Adipocyte (in vitro differentiated cells): ENCODE results near the gene AVPR2.

Source experiments
- DNase-seq: peaks from one replicate; pipeline ENCODE4 v3.0.0-alpha.2; 2015; ENCODE audit warnings: low read depth
- H3K27me3 ChIP-seq: replicated peaks from 2 replicates; pipeline ENCODE4 v1.7.0; 2013; ENCODE audit warnings: mild to moderate bottlenecking, low read length, moderate library complexity; ENCODE audit not compliant: control insufficient read depth, insufficient read depth
- H3K36me3 ChIP-seq: 2 replicates; pipeline ENCODE4 v1.7.0; 2013; ENCODE audit warnings: low read length, mild to moderate bottlenecking, moderate library complexity; ENCODE audit not compliant: control insufficient read depth, insufficient read depth, severe bottlenecking
- H3K4me1 ChIP-seq: 2 replicates; pipeline ENCODE4 v1.7.0; 2013; ENCODE audit warnings: mild to moderate bottlenecking, low read length, moderate library complexity; ENCODE audit not compliant: control insufficient read depth, insufficient read depth
- H3K4me3 ChIP-seq: 2 replicates; pipeline ENCODE4 v1.7.0; 2013; ENCODE audit warnings: mild to moderate bottlenecking, low read length, moderate library complexity
- H3K9ac ChIP-seq: 2 replicates; pipeline ENCODE4 v1.7.0; 2013; ENCODE audit warnings: mild to moderate bottlenecking, low read length, moderate library complexity
- H3K9me3 ChIP-seq: 2 replicates; pipeline ENCODE4 v1.7.0; 2013; ENCODE audit warnings: mild to moderate bottlenecking, low read length, moderate library complexity; ENCODE audit not compliant: control insufficient read depth

AVPR2 gene

DNA sequence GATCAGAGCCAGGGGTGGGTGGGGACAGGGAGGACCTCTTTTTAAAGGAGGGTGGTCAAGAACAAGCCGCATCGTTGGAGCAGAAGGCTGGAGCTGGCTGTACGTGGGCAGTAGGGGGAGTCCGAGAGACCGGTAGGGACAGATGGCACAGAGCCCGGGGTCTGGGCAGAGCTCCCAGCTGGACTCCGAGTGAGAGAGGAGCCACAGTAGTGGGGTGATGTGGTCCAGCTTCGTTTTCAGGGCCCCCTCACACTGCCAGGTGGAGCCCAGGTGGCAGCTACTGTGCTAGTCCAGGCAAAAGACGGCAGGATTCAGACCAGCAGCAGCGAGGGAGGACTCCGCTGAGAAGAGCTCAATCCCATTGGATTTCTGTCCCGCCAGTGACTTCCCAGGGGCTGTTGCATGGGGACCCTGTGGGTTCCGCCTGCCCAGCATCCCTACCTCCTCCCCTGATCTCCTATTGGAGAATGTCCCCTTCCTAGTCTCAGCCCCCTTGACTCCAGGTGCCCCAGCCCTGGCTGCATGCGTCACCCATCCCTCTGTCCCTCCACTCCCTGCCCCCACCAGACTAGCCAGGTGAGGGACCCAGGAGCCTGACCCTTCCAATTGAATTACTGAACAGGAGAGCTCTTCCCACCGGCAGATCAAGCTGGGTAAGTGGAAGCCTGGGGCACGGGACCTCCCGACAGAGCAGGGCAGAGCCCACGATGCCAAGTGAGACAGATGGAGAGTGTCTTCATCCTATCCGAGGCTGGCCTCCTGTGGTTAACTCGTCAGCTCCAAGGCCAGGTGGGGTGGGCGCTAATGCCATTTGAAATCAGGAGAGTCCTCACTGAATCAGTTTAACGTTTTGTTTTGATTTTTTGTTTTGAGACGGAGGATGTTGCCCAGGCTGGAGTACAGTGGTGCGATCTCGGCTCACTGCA is 18.7 kb downstream of the AVPR2 start:
- no peaks in the 10 kb centered on the region for H3K36me3 ChIP-seq
- no peak overlapping the region for H3K4me3 ChIP-seq
- peaks cover 24% of the 10 kb centered on the region for H3K4me1 ChIP-seq
- DNase-seq: peak; percentile 66
- peaks cover 35% of the 10 kb centered on the region for H3K27me3 ChIP-seq
- H3K9ac ChIP-seq: no peak overlapping the region
- no peaks in the 10 kb centered on the region for H3K9me3 ChIP-seq

DNA sequence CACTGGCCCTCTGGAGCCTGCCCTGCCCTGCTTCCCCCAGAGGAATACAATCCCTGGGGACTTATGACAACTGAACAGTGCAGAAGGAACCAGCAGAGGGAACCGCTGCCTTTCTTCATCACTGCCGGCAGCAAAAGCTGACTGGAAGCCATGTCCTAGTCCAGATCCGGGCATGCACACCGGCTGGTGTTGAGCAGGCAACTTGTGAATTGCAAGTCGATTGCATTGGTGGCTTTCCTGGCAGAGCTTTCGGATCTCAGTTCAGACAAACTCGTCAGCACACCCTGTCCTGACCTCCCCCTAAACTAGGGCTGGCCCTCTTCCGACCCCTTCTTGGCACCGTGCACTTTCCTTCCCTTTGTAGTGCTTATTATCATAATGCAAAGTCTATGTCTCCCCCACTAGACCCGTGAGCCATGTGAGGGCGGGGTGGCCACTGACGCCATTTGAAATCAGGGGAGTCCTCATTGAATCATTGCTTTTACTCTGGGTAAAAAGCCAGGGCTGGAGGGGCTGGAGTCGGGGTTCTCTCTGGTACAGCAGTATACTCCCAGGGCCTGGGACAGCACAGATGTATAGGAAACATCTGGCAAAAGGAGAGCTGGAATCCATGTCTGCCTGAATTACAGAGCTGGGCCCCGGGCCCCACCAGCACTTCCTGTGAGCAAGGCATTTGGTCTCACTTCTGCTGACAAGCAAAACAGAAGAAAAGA is 19.8 kb downstream of the AVPR2 start:
- DNase-seq: no peak

DNA sequence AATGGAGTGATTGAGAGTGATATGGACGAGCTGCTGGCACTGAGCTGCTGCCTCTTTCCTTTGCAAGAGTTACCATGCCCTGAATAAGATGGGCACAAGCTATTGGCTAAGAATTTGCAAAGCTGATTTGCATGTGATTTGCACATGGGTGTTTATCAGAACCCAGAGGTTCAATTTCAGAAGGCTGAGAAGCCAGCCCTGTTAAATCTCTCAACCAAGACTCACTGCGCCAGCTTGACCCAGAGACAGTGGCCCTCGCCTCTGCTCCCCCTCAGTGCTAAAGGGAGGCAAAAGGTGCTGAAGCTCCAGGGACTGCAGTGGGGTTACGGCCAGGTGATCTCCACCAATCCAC is 20.9 kb downstream of the AVPR2 start:
- no peaks in the 10 kb centered on the region for H3K9me3 ChIP-seq
- H3K36me3 ChIP-seq: peaks cover 11% of the 10 kb centered on the region
- DNase-seq: no peak
- no peak overlapping the region for H3K4me3 ChIP-seq
- H3K27me3 ChIP-seq: peaks cover 16% of the 10 kb centered on the region
- peaks cover 28% of the 10 kb centered on the region for H3K4me1 ChIP-seq
- no peak overlapping the region for H3K9ac ChIP-seq

More for the DNA sequence above, 19.8 kb downstream of the AVPR2 start:
- Histone ChIP-seq H3K9ac (no peak overlapping the region), H3K4me1 (peaks cover 27% of the 10 kb centered on the region), H3K4me3 (no peak overlapping the region), H3K27me3 (peaks cover 25% of the 10 kb centered on the region), H3K9me3 (no peaks in the 10 kb centered on the region), H3K36me3 (peaks cover under 1% of the 10 kb centered on the region)

DNA sequence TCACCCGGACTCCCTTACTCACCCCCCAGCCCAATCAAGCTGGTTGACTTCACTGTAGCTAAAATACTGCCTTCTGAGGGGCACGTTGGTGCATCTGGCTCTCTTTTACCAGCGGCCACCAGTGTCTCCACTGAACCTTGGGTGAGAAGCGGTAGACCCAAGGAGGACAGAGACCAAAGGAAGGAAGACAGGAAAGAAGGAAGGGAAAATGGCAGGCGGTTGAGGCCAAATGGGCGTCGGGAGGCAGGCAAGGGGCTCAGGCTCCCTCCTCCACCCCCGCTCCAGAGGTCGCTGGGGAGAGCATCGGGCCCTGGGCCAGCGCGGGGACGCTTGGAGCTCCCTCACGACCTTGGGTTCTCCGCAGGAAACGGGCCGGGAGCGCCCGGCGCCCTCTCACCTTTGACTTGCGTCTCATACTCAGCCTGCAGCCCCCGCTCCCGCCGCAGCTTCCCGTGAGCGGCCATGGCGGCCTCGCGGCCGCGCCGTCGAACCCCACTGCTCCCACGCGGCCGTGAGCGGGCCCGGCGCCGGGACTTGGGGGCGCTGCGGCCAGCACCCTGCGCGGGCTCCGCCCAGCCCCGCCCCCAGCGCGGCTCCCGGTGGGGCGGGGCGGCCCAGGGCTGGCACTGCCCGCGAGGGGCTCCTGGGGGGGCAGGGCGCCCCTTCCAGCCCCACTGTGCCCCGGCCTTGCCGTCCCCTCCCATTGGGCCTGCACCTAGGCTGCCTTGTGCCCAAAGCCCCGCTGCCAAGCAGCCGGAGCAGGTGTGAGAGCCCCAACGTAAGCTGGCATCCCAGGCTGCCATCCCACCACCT is 21.5 kb downstream of the AVPR2 start, which contains the start of gene ARHGAP4:
Gene ARHGAP4 (minus strand): TSS at position 526 of the 813 bp plus-strand sequence. CDS start 62 bp downstream, at position 464.
- DNase-seq: no peak
- Histone ChIP-seq H3K4me3 (peak within 1 kb of the TSS; percentile 83), H3K9me3 (no peaks in the 10 kb centered on the region), H3K4me1 (peaks cover 28% of the 10 kb centered on the region), H3K9ac (peak within 1 kb of the TSS; percentile 91), H3K36me3 (peaks cover 17% of the 10 kb centered on the region), H3K27me3 (peaks cover 14% of the 10 kb centered on the region)

DNA sequence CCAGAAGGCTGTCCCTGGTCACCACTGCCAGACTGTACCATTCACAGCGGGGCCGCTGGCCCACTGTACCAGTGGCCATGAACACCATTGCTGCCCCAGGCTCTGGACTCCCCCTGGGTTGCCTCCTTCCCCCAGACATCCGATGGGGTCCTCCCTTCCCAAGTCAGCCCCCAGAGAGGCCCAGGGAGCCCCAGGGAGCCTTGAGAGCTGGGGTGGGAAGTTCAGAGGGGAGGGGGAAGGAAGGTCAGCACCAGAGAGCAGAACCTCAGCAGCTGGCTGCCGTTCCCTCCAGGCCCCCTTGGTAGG is 22.0 kb downstream of the AVPR2 start:
- peaks cover 31% of the 10 kb centered on the region for H3K4me1 ChIP-seq
- H3K4me3 ChIP-seq: peak overlapping the region; percentile 83
- no peaks in the 10 kb centered on the region for H3K9me3 ChIP-seq
- H3K9ac ChIP-seq: no peak overlapping the region
- H3K36me3 ChIP-seq: peaks cover 22% of the 10 kb centered on the region
- peaks cover 9% of the 10 kb centered on the region for H3K27me3 ChIP-seq
- DNase-seq: no peak

DNA sequence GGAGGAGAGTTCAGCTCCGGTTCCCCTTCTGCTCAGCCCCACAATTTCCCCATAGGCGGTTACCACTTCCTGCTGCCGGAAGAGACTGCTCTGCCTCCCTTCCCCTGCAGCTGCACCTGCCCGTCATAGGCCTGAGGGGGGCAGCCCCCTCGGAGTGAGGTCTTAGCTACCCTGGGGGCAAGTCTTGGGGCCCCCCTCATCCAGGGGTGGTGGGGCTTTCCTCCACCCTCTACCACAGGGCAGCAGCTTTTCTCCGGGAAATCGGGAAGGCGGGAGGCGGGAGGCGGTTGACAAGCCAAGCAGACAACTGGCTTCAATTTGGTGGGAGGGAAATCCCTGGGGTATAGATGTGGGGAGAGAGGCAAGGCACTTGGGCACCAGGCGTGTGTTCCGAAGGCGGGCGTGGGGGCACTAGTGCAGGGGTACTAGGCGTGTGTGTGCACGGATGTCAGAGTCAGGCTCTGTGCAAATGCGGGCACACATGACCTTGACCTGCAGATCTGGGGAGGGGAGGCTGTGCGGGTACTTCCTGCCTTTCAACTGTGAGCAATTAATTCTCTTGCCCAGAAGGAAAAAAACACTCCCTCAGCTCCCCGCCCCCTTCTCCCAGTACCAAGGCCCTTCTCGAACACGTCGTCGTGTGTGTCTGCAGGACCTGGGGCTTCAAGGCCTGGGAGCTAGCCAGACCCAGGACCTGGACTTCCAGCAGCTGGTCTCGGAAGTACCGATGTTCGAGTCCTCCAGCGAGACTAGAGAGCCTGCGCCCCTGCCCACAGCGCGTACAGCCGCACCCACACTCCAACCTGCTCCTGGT is 22.6 kb downstream of the AVPR2 start:
- Histone ChIP-seq H3K4me1 (peaks cover 35% of the 10 kb centered on the region), H3K9ac (peak overlapping the region; percentile 91), H3K27me3 (peaks cover 6% of the 10 kb centered on the region), H3K36me3 (peaks cover 27% of the 10 kb centered on the region), H3K4me3 (peak overlapping the region; percentile 83), H3K9me3 (no peaks in the 10 kb centered on the region)
- no peak for DNase-seq

DNA sequence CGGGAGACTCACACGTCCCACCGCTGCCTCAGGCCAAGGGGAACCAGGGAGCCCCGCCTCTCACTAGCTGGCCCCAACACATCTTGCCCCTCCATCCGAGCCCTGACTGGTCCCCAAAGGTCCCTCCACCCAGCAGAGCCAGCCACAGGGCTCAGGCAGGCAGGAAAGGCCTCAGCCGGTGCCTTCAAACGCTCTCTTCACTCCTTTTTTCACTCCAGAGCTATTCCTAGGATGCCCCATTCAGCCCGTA is 23.1 kb downstream of the AVPR2 start:
- Histone ChIP-seq H3K36me3 (peaks cover 31% of the 10 kb centered on the region), H3K27me3 (peaks cover 5% of the 10 kb centered on the region), H3K9ac (peak overlapping the region; percentile 91), H3K4me3 (peak overlapping the region; percentile 83), H3K4me1 (peaks cover 35% of the 10 kb centered on the region), H3K9me3 (no peaks in the 10 kb centered on the region)
- peak; percentile 28 for DNase-seq

DNA sequence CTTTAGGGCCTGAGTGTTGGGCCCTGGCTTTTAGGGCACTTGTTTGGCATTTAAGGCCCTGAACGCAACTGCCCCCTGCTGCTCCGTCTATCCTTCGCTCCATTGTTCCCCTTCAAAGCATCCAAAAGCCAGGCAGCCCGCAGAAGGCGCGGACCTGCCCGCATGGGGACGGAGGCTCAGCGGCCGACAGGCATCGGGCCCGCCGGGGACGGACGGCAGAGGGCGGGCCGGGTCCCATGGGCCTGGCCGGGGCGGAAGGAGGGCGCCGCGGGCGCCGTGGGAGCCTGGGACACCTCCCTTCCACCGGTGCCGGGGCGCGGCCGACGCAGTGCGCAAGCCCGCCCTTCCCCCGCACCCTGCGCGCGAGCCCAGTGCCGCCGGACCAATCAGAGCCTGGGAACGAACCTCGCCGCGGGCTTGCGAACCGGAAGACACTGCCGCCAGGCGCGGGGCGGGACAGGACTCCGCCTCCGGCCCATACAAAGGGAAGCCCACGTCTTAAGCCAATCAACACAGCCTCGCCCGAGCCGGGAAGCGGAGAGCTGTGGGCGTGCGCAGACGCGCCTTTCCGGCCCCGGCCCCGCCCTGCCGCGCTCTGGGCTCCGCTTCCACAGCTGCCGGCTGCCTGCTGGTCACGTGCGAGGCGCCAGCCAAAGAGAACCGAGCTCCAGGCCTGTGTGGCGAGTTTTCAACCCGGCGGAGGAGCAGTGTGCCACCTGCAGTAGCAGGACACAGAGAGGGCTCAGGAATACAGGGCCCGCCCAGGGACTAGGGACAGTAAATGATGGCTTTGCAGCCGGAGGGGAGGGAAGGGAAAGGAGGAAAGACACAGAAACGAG is 23.7 kb downstream of the AVPR2 start:
- Histone ChIP-seq H3K36me3 (peaks cover 31% of the 10 kb centered on the region), H3K9me3 (no peaks in the 10 kb centered on the region), H3K27me3 (peaks cover 3% of the 10 kb centered on the region), H3K4me1 (peaks cover 35% of the 10 kb centered on the region), H3K4me3 (peak overlapping the region; percentile 83), H3K9ac (peak overlapping the region; percentile 91)
- peak; percentile 97 for DNase-seq

DNA sequence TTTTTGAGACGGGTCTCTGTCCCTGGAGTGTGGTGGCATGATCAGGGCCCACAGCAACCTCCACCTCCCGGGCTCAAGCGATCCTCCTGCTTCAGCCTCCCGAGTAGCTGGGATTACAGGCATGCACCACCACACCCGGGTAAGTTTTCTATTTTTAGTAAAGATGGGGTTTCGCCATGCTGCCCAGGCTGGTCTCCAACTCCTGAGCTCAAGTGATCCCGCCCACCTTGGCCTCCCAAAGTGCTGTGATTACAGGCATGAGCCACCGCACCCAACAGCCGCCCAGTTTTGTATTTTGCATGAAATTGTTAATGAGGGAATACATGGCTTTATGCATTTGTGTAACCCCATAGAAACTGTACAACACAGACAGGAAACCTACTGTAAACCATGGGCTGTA is 24.4 kb downstream of the AVPR2 start:
- no peaks in the 10 kb centered on the region for H3K27me3 ChIP-seq
- H3K9ac ChIP-seq: no peak overlapping the region
- H3K4me3 ChIP-seq: peak overlapping the region; percentile 66
- H3K9me3 ChIP-seq: no peaks in the 10 kb centered on the region
- peaks cover 33% of the 10 kb centered on the region for H3K4me1 ChIP-seq
- peaks cover 31% of the 10 kb centered on the region for H3K36me3 ChIP-seq
- no peak for DNase-seq

DNA sequence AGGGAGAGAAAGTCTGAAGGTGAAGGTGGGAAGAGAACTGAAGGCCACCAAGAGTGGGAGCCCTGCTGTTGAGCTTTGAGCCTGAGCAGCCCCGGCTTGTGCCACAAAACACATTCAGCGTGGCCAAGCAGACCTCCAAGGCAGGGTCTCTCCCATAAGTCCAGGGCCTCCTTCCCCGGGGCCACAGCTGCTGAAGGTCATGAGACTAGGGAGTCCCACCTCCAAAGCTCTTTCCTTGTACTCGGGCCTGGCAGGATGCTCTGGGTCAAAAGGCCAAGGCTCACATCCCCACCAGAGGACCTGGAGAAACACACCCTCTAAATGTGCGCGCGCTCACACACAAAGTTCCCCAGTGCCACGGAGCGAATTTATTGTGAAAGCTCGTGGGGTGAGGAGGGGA is 25.1 kb downstream of the AVPR2 start:
- Histone ChIP-seq H3K9ac (peak overlapping the region; percentile 32), H3K36me3 (peaks cover 31% of the 10 kb centered on the region), H3K4me3 (no peak overlapping the region), H3K4me1 (peaks cover 28% of the 10 kb centered on the region), H3K9me3 (no peaks in the 10 kb centered on the region), H3K27me3 (no peaks in the 10 kb centered on the region)
- DNase-seq: no peak
